Upper lobe of left lung (tissue), 4 donors: ENCODE data around the gene HDHD3.

Source experiments
- EP300 ChIP-seq, 4 donors: sonication (generic); formaldehyde crosslinking; IDR thresholded peaks; one replicate each; pipeline ENCODE4 v1.5.1; 2017; ENCODE audit warnings: antibody characterized with exemption in 4 of 4, control low read depth in 2 of 4
- POLR2A ChIP-seq, 4 donors: fragments of 450-650 bp; IDR thresholded peaks; one replicate each; pipeline ENCODE4 v1.5.1; 2016 to 2017; ENCODE audit warnings: antibody characterized with exemption in 4 of 4, mild to moderate bottlenecking in 2 of 4
- TF ChIP-seq, protein P1 (sequence below), 6 experiments: fragments of 450-650 bp in 4 of 6; fragments of 200-600 bp in 2 of 6; sonication (generic) in 2 of 6; IDR thresholded peaks; one replicate each; pipeline ENCODE4 v1.5.1; 2016 to 2019; ENCODE audit warnings: antibody characterized with exemption in 6 of 6

DNA sequence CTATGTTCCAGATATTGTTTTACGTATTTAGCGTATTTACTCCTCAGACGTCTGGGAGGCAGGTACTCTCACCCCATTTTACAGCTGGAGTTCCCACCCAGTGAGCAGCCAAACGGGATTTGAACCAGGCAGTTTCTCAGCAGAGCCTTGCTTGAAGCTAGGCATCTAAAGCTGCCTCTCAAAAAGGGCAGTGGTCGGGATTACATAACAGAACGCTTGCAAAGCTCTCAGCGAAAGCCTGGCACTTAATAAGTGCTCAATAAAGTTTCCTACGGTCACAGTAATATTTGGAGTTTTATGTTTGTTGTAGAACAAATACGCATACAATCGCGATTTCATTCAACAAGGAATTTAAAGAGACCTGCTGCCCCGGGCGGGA, 27.7 kb downstream of the HDHD3 start:
- TF ChIP-seq, protein P1, sequence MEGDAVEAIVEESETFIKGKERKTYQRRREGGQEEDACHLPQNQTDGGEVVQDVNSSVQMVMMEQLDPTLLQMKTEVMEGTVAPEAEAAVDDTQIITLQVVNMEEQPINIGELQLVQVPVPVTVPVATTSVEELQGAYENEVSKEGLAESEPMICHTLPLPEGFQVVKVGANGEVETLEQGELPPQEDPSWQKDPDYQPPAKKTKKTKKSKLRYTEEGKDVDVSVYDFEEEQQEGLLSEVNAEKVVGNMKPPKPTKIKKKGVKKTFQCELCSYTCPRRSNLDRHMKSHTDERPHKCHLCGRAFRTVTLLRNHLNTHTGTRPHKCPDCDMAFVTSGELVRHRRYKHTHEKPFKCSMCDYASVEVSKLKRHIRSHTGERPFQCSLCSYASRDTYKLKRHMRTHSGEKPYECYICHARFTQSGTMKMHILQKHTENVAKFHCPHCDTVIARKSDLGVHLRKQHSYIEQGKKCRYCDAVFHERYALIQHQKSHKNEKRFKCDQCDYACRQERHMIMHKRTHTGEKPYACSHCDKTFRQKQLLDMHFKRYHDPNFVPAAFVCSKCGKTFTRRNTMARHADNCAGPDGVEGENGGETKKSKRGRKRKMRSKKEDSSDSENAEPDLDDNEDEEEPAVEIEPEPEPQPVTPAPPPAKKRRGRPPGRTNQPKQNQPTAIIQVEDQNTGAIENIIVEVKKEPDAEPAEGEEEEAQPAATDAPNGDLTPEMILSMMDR (IDR thresholded peaks at IDR 0.05): no peak
- TF ChIP-seq POLR2A (IDR thresholded peaks at IDR 0.05) (no peak), EP300 (IDR thresholded peaks at IDR 0.05) (no peak)
